Measurements from ENCODE around the gene TET3. TPM values are rescaled to one million over a fixed set of nuclear protein-coding genes. Genes with fewer than 3 reads are reported as not detected.

The TET3 gene
- polyA plus RNA-seq, 2 donors = 4.5 to 6.7 TPM

DNA sequence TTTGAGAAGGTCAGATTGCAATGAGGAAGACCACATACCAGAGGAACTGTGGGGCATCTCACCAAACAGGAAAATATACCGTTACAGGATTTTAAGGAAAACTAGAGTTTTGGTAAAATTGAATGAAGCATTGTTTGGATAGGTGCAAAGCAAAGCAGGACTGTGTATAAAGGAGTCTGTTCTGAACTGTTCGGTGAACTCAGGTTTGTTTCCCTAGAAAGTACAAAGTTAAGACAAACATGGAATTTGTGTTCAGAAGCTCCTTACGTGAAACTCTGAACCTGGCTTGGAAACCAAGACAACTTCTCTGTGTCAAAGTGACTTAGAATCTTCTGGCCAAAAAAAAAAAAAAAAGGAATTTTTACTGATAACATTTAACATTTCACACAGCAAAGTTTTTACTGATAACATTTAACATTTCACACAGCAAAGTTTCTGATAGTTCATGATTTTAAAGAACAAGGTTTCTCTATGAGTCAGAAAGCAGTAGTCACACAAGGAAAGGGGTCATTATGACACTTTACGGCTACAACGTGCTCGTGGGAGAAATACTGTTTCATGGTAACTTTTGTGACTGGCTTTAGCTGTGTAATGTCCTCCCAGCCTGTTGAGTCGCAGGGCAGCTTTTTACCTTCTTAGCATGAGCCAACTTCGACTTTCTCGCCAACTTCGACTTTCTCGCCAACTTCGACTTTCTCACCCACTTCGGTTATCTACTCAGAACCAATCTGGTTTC is 21.2 kb upstream of the TET3 start:
- H3K27me3 ChIP-seq (ENCODE audit: control insufficient read depth in 1 of 2, insufficient read depth in 2 of 2, low read length in 2 of 2) = no peaks in the 10 kb centered on the region
- no peaks in the 10 kb centered on the region for H3K4me1 ChIP-seq (ENCODE audit: control insufficient read depth in 2 of 2, insufficient read depth in 2 of 2, low read length in 1 of 2)
- H3K9me3 ChIP-seq (ENCODE audit: control insufficient read depth in 2 of 2, insufficient read depth in 1 of 2, low read depth in 1 of 2, low read length in 1 of 2) = no peaks in the 10 kb centered on the region
- H3K4me3 ChIP-seq (ENCODE audit: low read depth in 1 of 2, low read length in 2 of 2) = no peak overlapping the region
- WGBS, 2 donors = 77 to 79% methylated on average over 13 of the region's 13 CpGs
- no peak overlapping the region for H3K27ac ChIP-seq (ENCODE audit: low read depth in 2 of 2, low read length in 1 of 2)
- H3K36me3 ChIP-seq (ENCODE audit: control insufficient read depth in 2 of 2, insufficient read depth in 2 of 2, low read length in 1 of 2) = peaks cover 1 to 6% of the 10 kb centered on the region in 2 donors

DNA sequence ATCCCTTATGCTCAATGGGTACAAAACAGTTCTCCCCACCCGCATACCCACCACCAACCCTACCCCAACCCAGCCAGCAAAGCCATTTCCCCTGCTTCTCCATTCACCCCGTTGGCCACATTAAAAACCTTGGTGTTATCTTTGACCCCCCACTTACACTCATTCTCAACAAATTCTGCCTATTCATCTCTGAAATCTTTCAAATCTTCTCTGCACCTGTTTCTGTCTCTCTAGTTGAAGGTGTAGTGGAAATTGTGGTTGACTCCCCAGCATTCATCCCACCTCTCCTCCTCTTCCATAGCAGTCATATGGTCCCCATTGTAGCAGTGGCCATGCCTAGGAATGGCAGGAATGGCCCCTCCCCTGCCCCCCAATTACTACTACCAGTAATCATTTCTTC is 20.5 kb upstream of the TET3 start:
- Histone ChIP-seq H3K36me3 (ENCODE audit: control insufficient read depth in 2 of 2, insufficient read depth in 2 of 2, low read length in 1 of 2) (peaks cover 0 to 2% of the 10 kb centered on the region in 2 donors), H3K4me3 (ENCODE audit: low read depth in 1 of 2, low read length in 2 of 2) (no peak overlapping the region), H3K27me3 (ENCODE audit: control insufficient read depth in 1 of 2, insufficient read depth in 2 of 2, low read length in 2 of 2) (no peaks in the 10 kb centered on the region), H3K9me3 (ENCODE audit: control insufficient read depth in 2 of 2, insufficient read depth in 1 of 2, low read depth in 1 of 2, low read length in 1 of 2) (no peaks in the 10 kb centered on the region), H3K27ac (ENCODE audit: low read depth in 2 of 2, low read length in 1 of 2) (no peak overlapping the region), H3K4me1 (ENCODE audit: control insufficient read depth in 2 of 2, insufficient read depth in 2 of 2, low read length in 1 of 2) (no peaks in the 10 kb centered on the region)
- WGBS, 2 donors = 77 to 85% methylated on average over 2 of the region's 2 CpGs

DNA sequence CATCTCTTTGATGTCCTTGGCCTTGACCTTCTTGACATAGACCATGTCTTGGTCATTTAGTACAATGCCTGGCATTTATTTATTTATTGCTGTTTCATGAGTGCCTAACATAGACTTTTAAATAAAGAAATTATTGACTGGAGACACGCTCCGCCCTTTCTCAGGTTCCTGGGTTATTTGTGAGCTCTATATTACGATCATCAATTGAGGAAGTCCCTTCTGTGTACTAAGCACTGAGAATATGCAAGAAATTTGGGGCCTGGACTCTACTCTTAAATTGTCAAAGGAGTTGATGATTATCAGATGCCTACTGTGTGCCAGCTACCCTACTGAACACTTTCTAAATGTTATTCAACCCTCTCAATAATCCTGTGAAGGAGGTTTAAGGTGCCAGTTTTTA is 19.7 kb upstream of the TET3 start:
- H3K27ac ChIP-seq (ENCODE audit: low read depth in 2 of 2, low read length in 1 of 2) = no peak overlapping the region
- WGBS, 2 donors = 91 to 96% methylated on average over 3 of the region's 3 CpGs
- H3K4me3 ChIP-seq (ENCODE audit: low read depth in 1 of 2, low read length in 2 of 2) = no peak overlapping the region
- H3K9me3 ChIP-seq (ENCODE audit: control insufficient read depth in 2 of 2, insufficient read depth in 1 of 2, low read depth in 1 of 2, low read length in 1 of 2) = no peaks in the 10 kb centered on the region
- no peaks in the 10 kb centered on the region for H3K36me3 ChIP-seq (ENCODE audit: control insufficient read depth in 2 of 2, insufficient read depth in 2 of 2, low read length in 1 of 2)
- H3K4me1 ChIP-seq (ENCODE audit: control insufficient read depth in 2 of 2, insufficient read depth in 2 of 2, low read length in 1 of 2) = no peaks in the 10 kb centered on the region
- H3K27me3 ChIP-seq (ENCODE audit: control insufficient read depth in 1 of 2, insufficient read depth in 2 of 2, low read length in 2 of 2) = no peaks in the 10 kb centered on the region

DNA sequence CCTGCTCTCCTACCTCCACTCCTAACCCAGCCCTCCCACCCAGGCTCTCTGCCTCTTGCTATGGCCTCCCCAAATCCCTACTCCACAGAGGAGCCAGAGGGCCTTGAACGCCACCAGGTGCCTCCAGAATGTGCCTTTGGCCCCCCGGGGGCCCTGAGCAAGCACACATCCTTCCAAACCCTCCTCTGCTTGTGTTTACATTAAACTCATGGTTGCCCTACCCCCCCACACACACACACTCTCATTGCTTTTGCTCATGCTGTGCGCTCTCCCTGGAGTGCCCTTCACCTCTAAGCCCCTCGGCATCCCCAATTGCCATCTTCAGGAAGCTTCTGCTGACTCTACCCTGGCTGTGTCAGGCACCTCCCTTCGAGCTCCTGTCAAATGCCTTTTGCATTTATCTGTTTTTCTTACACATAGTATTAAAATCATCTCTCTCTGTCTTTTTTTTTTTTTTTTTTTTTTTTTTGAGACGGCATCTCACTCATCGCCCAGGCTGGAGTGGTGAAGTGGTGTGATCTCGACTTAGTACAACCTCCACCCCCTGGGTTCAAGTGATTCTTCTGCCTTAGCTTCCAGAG is 16.3 kb upstream of the TET3 start:
- peaks cover 8% of the 10 kb centered on the region in 2 donors for H3K4me1 ChIP-seq (ENCODE audit: control insufficient read depth in 2 of 2, insufficient read depth in 2 of 2, low read length in 1 of 2)
- no peak overlapping the region for H3K27ac ChIP-seq (ENCODE audit: low read depth in 2 of 2, low read length in 1 of 2)
- H3K4me3 ChIP-seq (ENCODE audit: low read depth in 1 of 2, low read length in 2 of 2) = no peak overlapping the region
- no peaks in the 10 kb centered on the region for H3K27me3 ChIP-seq (ENCODE audit: control insufficient read depth in 1 of 2, insufficient read depth in 2 of 2, low read length in 2 of 2)
- H3K36me3 ChIP-seq (ENCODE audit: control insufficient read depth in 2 of 2, insufficient read depth in 2 of 2, low read length in 1 of 2) = no peaks in the 10 kb centered on the region
- H3K9me3 ChIP-seq (ENCODE audit: control insufficient read depth in 2 of 2, insufficient read depth in 1 of 2, low read depth in 1 of 2, low read length in 1 of 2) = no peaks in the 10 kb centered on the region
- 87 to 91% methylated on average over 7 to 8 of the region's 8 CpGs for WGBS, 2 donors

DNA sequence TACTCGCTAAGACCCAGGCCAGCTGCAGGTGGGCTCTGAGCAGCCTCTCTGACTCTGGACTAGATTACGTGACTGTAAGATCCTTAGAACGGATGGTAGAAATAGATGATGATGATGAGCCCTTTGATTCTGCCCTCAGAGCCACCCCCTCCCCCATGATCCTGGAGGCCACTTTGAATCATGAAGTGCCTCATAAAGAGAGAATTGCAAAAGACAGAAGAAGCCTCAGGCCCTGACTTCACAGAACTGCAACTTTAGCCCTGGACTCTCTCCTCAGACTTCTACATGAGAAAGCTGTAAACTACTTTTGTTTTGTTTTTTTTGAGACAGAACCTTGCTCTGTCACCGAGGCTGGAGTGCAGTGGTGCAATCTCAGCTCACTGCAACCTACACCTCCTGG is 15.4 kb upstream of the TET3 start:
- Histone ChIP-seq H3K9me3 (ENCODE audit: control insufficient read depth in 2 of 2, insufficient read depth in 1 of 2, low read depth in 1 of 2, low read length in 1 of 2) (no peaks in the 10 kb centered on the region), H3K27ac (ENCODE audit: low read depth in 2 of 2, low read length in 1 of 2) (no peak overlapping the region), H3K27me3 (ENCODE audit: control insufficient read depth in 1 of 2, insufficient read depth in 2 of 2, low read length in 2 of 2) (no peaks in the 10 kb centered on the region), H3K36me3 (ENCODE audit: control insufficient read depth in 2 of 2, insufficient read depth in 2 of 2, low read length in 1 of 2) (no peaks in the 10 kb centered on the region), H3K4me3 (ENCODE audit: low read depth in 1 of 2, low read length in 2 of 2) (no peak overlapping the region), H3K4me1 (ENCODE audit: control insufficient read depth in 2 of 2, insufficient read depth in 2 of 2, low read length in 1 of 2) (peaks cover 8% of the 10 kb centered on the region in 2 donors)
- 85 to 88% methylated on average over 4 of the region's 4 CpGs for WGBS, 2 donors

DNA sequence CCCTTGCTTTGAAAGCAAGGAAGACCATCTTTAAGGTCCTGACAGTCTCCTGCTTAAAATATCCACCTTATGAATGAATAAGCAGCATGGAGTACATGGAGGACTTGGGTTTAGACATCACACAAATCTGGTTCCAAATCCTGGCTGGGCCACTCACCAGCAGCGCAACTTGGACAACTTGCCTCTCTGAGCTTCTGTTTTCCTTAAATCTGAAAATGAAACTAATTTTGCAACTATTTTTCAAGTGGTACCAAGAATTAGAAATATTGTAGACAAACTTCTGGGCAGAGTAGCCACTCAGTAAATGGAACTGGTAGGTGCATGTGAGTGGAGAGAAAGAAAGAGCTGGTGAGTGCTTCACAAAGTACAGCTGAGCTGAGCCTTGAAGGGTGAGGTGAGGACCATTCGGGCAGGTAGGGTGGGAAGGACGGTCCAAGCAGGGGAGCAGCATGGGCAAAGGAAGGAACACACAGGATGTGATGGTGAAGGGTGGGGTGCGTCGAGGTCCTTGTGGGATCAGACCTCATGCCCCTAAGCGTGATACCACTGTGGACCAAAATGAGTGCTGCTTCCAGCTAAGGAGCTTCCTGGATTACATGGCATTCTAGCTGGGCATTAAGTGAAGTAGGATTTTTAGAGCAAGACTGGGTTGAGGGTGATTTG is 14.4 kb upstream of the TET3 start:
- no peak overlapping the region for H3K4me3 ChIP-seq (ENCODE audit: low read depth in 1 of 2, low read length in 2 of 2)
- no peaks in the 10 kb centered on the region for H3K36me3 ChIP-seq (ENCODE audit: control insufficient read depth in 2 of 2, insufficient read depth in 2 of 2, low read length in 1 of 2)
- peaks cover 8% of the 10 kb centered on the region in 2 donors for H3K4me1 ChIP-seq (ENCODE audit: control insufficient read depth in 2 of 2, insufficient read depth in 2 of 2, low read length in 1 of 2)
- H3K9me3 ChIP-seq (ENCODE audit: control insufficient read depth in 2 of 2, insufficient read depth in 1 of 2, low read depth in 1 of 2, low read length in 1 of 2) = no peaks in the 10 kb centered on the region
- 80 to 84% methylated on average over 6 of the region's 6 CpGs for WGBS, 2 donors
- no peaks in the 10 kb centered on the region for H3K27me3 ChIP-seq (ENCODE audit: control insufficient read depth in 1 of 2, insufficient read depth in 2 of 2, low read length in 2 of 2)
- peak overlapping the region in 1 of 2 donors; percentile 35 for H3K27ac ChIP-seq (ENCODE audit: low read depth in 2 of 2, low read length in 1 of 2)

DNA sequence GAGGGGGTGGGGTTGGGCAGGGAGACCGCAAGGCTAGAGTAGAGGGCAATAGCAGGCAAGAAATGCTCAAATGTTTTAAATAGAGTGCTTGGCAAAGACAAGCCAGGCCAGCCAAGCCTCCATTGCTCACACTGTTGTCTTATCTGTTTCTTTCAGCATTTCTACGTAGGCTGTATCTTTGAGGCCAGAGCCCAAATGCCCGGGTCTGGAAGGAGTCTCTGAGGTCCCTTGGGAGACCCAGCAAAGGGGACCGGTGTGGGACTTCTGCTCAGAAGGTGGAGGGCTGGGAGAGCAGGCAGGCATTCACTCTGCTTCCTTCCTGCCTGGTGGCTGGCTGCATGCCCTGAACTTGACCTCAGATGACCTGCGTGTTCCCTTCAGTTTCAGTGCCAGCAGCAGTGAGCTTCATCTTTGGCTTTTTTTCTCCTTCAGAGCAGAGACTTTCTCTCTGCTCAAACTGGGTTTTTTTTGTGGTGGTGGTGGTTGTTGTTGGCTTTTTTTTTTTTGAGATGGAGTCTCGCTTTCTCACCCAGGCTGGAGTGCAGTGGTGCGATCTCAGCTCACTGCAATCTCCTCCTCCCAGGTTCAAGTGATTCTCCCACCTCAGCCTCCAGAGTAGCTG is 13.7 kb upstream of the TET3 start:
- H3K27ac ChIP-seq (ENCODE audit: low read depth in 2 of 2, low read length in 1 of 2) = peak overlapping the region in 1 of 2 donors; percentile 35

DNA sequence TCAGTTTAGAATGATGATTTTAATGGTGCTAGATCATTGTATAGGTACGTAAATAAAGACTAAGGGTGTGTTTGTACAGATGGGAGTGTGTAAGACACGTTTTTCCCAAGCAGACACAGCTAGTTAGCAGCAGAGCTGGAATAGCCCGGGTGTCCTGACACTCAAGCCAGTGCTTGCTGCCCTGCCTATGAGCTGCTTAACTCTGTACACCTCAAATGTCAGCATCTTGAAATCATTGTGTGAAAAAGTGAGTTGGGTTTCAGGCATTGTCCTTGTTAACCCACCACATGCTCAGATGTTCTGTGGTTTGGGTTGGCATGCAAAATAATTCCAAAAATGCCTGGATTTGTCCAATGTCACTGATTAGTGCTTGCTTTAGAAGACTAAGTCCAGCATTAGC is 13.0 kb upstream of the TET3 start:
- 59 to 64% methylated on average over 3 of the region's 3 CpGs for WGBS, 2 donors
- H3K4me1 ChIP-seq (ENCODE audit: control insufficient read depth in 2 of 2, insufficient read depth in 2 of 2, low read length in 1 of 2) = peaks cover 8% of the 10 kb centered on the region in 2 donors
- no peaks in the 10 kb centered on the region for H3K27me3 ChIP-seq (ENCODE audit: control insufficient read depth in 1 of 2, insufficient read depth in 2 of 2, low read length in 2 of 2)
- H3K9me3 ChIP-seq (ENCODE audit: control insufficient read depth in 2 of 2, insufficient read depth in 1 of 2, low read depth in 1 of 2, low read length in 1 of 2) = no peaks in the 10 kb centered on the region
- no peak overlapping the region for H3K27ac ChIP-seq (ENCODE audit: low read depth in 2 of 2, low read length in 1 of 2)
- H3K36me3 ChIP-seq (ENCODE audit: control insufficient read depth in 2 of 2, insufficient read depth in 2 of 2, low read length in 1 of 2) = no peaks in the 10 kb centered on the region
- H3K4me3 ChIP-seq (ENCODE audit: low read depth in 1 of 2, low read length in 2 of 2) = no peak overlapping the region

More for the DNA sequence above, 13.7 kb upstream of the TET3 start:
- Histone ChIP-seq H3K9me3 (ENCODE audit: control insufficient read depth in 2 of 2, insufficient read depth in 1 of 2, low read depth in 1 of 2, low read length in 1 of 2) (no peaks in the 10 kb centered on the region), H3K4me1 (ENCODE audit: control insufficient read depth in 2 of 2, insufficient read depth in 2 of 2, low read length in 1 of 2) (peaks cover 8% of the 10 kb centered on the region in 2 donors), H3K27me3 (ENCODE audit: control insufficient read depth in 1 of 2, insufficient read depth in 2 of 2, low read length in 2 of 2) (no peaks in the 10 kb centered on the region), H3K36me3 (ENCODE audit: control insufficient read depth in 2 of 2, insufficient read depth in 2 of 2, low read length in 1 of 2) (no peaks in the 10 kb centered on the region), H3K4me3 (ENCODE audit: low read depth in 1 of 2, low read length in 2 of 2) (no peak overlapping the region)
- 38 to 49% methylated on average over 7 of the region's 7 CpGs for WGBS, 2 donors

DNA sequence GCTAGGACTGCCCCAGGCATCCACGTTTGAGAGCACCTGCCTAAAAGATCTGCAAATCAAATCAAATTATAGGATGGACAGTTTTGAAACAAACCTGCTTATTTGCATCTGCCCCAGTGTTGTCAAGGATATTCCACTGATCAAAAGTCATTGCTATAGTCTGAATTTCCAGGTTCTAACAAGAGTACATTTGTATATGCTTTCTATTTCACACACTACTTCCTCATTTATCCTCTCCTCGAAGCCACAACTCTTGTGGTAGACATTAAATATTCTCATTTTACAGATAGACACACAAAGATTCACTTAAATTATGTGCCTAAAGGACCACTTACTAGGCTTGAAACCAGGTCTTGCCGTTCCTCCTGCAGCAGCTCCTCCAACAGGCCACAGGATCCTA is 11.9 kb upstream of the TET3 start:
- no peak overlapping the region for H3K4me3 ChIP-seq (ENCODE audit: low read depth in 1 of 2, low read length in 2 of 2)
- H3K4me1 ChIP-seq (ENCODE audit: control insufficient read depth in 2 of 2, insufficient read depth in 2 of 2, low read length in 1 of 2) = peaks cover 8% of the 10 kb centered on the region in 2 donors
- H3K36me3 ChIP-seq (ENCODE audit: control insufficient read depth in 2 of 2, insufficient read depth in 2 of 2, low read length in 1 of 2) = no peaks in the 10 kb centered on the region
- 70 to 75% methylated on average over 3 of the region's 3 CpGs for WGBS, 2 donors
- H3K9me3 ChIP-seq (ENCODE audit: control insufficient read depth in 2 of 2, insufficient read depth in 1 of 2, low read depth in 1 of 2, low read length in 1 of 2) = no peaks in the 10 kb centered on the region
- no peaks in the 10 kb centered on the region for H3K27me3 ChIP-seq (ENCODE audit: control insufficient read depth in 1 of 2, insufficient read depth in 2 of 2, low read length in 2 of 2)
- H3K27ac ChIP-seq (ENCODE audit: low read depth in 2 of 2, low read length in 1 of 2) = no peak overlapping the region
